GM10248 (cell line): ENCODE measurements around the gene NFASC.

Experiments used
- CTCF ChIA-PET: fragments of 300-600 bp; sonication (Branson Sonifier 250); formaldehyde crosslinking; extraction: SDS; loops from one replicate; lab custom pipeline; 2021; ENCODE audit warnings: antibody characterized with exemption; lab: Yijun Ruan, JAX
- POLR2A ChIA-PET: fragments of 350-650 bp; sonication (Branson Sonifier 250); formaldehyde crosslinking; extraction: SDS; loops from one replicate; lab custom pipeline; 2020; ENCODE audit warnings: antibody characterized with exemption; lab: Yijun Ruan, JAX
- DNase-seq: peaks from one replicate; pipeline ENCODE4 v3.0.0; 2012; ENCODE audit errors: extremely low spot score
- CTCF ChIP-seq: IDR thresholded peaks from 2 replicates; pipeline ENCODE4 v1.5.1; 2012; ENCODE audit warnings: mild to moderate bottlenecking, low read depth; ENCODE audit errors: extremely low read depth, missing control alignments, control extremely low read depth

Gene NFASC

GRCh38 chr1:204977318-204977717, 106.7 kb downstream of the NFASC start:
- peak; percentile 61 for DNase-seq
- no peak for TF ChIP-seq CTCF
- POLR2A ChIA-PET = no interaction called here
- CTCF ChIA-PET = interaction anchor here (1.0 to 6.8 kb wide), 20 partner anchors 8 to 411 kb away, joined by 3 to 80 read pairs (median 6); partner anchors contain the start of gene TMCC2

- CTCF ChIA-PET = interaction anchor here (1.2 to 3.2 kb wide), 6 partner anchors 10 to 276 kb away, joined by 3 to 23 read pairs (median 11); no protein-coding TSS in a partner anchor
- POLR2A ChIA-PET = no interaction called here
- TF ChIP-seq CTCF = no peak
- DNase-seq = no peak
These were observed 108.1 kb downstream of the NFASC start for GRCh38 chr1:204978782-204979181.

DNA sequence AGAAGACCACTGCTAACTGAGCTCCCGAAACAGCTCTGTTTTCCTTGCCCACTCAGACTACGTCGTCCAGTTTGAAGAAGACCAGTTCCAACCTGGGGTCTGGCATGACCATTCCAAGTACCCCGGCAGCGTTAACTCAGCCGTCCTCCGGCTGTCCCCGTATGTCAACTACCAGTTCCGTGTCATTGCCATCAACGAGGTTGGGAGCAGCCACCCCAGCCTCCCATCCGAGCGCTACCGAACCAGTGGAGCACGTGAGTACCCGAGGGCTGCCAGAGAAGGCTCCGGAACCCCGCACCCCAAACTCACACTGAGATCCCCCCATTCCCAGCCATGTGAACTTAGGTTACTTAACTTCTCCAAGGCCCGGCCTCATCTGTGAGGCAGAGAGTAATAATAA, 108.6 kb downstream of the NFASC start:
- DNase-seq = no peak
- POLR2A ChIA-PET = no interaction called here
- no peak for TF ChIP-seq CTCF
- CTCF ChIA-PET = interaction anchor here (1.2 to 3.2 kb wide), 8 partner anchors 10 to 1127 kb away, joined by 3 to 23 read pairs (median 7); no protein-coding TSS in a partner anchor

- DNase-seq = no peak
- ChIA-PET CTCF (interaction anchor here (0.8 to 3.2 kb wide), 10 partner anchors 9 to 1126 kb away, joined by 3 to 23 read pairs (median 4); no protein-coding TSS in a partner anchor), POLR2A (no interaction called here)
- TF ChIP-seq CTCF = no peak
These were observed 109.4 kb downstream of the NFASC start for GRCh38 chr1:204979891-204980649.

DNA sequence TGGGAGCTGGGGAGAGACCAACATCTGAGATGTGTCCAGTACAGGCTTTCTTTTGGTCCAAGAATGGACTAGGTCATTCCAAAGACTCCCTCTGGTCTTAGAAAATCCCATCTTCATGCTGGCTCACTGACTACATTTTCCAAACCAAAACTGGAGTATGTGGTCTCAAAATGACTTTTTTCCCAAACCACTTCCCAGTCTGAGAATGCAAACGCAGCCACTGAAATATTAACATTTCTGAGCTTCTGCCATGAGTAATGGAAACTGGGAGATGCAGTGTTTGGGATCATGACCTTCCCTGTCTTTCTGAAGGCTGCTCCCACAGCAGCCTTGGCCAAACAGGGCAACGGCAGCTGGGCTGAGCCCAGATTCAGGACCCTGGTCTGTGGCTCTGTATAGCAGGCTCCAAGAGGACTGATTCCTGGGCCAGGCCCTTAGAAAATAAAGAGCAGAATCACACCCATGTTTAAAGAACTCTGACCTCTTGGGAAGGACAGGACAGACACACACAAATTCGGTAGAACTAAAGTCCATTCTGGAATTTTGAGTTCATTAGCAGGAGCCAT, 110.3 kb downstream of the NFASC start:
- ChIA-PET POLR2A (no interaction called here), CTCF (interaction anchor here (0.9 to 3.2 kb wide), 6 partner anchors 8 to 161 kb away, joined by 3 to 23 read pairs (median 6); no protein-coding TSS in a partner anchor)
- no peak for DNase-seq
- TF ChIP-seq CTCF = no peak

DNA sequence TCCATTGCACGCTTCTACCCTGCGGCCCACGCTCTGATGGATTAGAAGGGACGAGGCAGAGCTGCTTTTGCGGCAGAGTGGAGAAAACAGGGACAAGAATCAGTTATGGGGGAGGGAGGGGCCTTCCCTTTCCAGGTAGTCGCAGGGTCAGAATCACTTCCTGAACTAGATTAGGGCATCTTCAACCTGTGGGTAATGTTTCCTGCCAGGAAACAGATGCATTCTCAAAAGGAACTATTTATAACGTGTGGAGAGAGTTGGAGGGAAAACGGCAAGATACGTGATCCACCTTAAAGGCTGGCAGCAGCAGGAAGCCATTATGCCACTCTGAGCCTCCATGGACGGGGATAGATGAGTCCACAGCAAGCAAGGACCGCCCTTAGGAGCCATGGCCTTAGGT, 112.5 kb downstream of the NFASC start:
- POLR2A ChIA-PET = no interaction called here
- DNase-seq = no peak
- no peak for TF ChIP-seq CTCF
- CTCF ChIA-PET = no interaction called here
